D721Med (cell line): Measurements from ENCODE around the gene KLRG1.

Experiments
- DNase-seq: peaks from one replicate; pipeline ENCODE4 v3.0.0; 2011; ENCODE audit warnings: low spot score; ENCODE audit not compliant: insufficient read length
- FAIRE-seq: peaks from 2 replicates; lab custom pipeline; 2011; peaks lifted over from hg19 to GRCh38; lab: Jason Lieb, UNC
- CTCF ChIP-seq: IDR thresholded peaks from 2 replicates; pipeline ENCODE4 v1.5.1; 2012; ENCODE audit warnings: mild to moderate bottlenecking, control low read depth; ENCODE audit not compliant: insufficient read depth; ENCODE audit errors: missing control alignments

The KLRG1 gene

GRCh38 chr12:8956772-8957171 lies 32.6 kb upstream of the KLRG1 start:
- FAIRE-seq (no peak), DNase-seq (no peak)
- no peak for TF ChIP-seq CTCF

- DNase-seq (no peak), FAIRE-seq (no peak)
- no peak for TF ChIP-seq CTCF
Observed at GRCh38 chr12:8957561-8957960, 31.8 kb upstream of the KLRG1 start.

GRCh38 chr12:8958066-8958465 lies 31.3 kb upstream of the KLRG1 start:
- FAIRE-seq (no peak), DNase-seq (no peak)
- TF ChIP-seq CTCF, result no peak

- FAIRE-seq (no peak), DNase-seq (no peak)
- no peak for TF ChIP-seq CTCF
Observed at GRCh38 chr12:8960176-8960575, 29.2 kb upstream of the KLRG1 start.

GRCh38 chr12:8968761-8969160 lies 20.6 kb upstream of the KLRG1 start:
- FAIRE-seq (no peak), DNase-seq (no peak)
- no peak for TF ChIP-seq CTCF

- TF ChIP-seq CTCF, result no peak
- no peak for FAIRE-seq
- DNase-seq, result no peak
Observed at GRCh38 chr12:8969861-8970411, 19.4 kb upstream of the KLRG1 start.

GRCh38 chr12:8970432-8970831 lies 18.9 kb upstream of the KLRG1 start:
- no peak for FAIRE-seq
- TF ChIP-seq CTCF, result no peak

More at GRCh38 chr12:8970432-8970831, 18.9 kb upstream of the KLRG1 start:
- no peak for DNase-seq
